Panc1 (cell line): ENCODE results near the gene SCAMP1. TPM values are rescaled to one million over a fixed set of nuclear protein-coding genes. Genes with fewer than 3 reads are reported as not detected.

Source experiments
- ATAC-seq: fragments of 200-7000 bp; cut with Tn5 transposase; 2 replicates; pipeline ENCODE4 v1.9.1; 2020; ENCODE audit warnings: mild to moderate bottlenecking, moderate library complexity
- BruUV-seq: library from RNA; stranded (reverse); fragments of 400-500 nt; replicated peaks from 2 replicates; lab custom pipeline; 2021; lab: Mats Ljungman, UMichigan
- CTCF ChIA-PET: fragments of 300-600 bp; sonication (Branson Sonifier 250); formaldehyde crosslinking; loops from one replicate; lab custom pipeline; 2022; ENCODE audit warnings: antibody characterized with exemption; lab: Charles Lee
- POLR2A ChIA-PET: fragments of 300-600 bp; sonication (Branson Sonifier 250); formaldehyde crosslinking; loops from one replicate; lab custom pipeline; 2022; ENCODE audit warnings: antibody characterized with exemption; lab: Charles Lee
- DNase-seq: peaks from one replicate; pipeline ENCODE4 v3.0.0-alpha.2; 2010; ENCODE audit warnings: low read depth, low spot score
- H3K27ac ChIP-seq: 2 replicates; pipeline ENCODE4 v1.5.1; 2011; ENCODE audit warnings: mild to moderate bottlenecking, low read length, inconsistent platforms
- H3K27me3 ChIP-seq: fragments of 200-500 bp; sonication (Bioruptor generic); 2 replicates; pipeline ENCODE4 v1.6.0; 2014; ENCODE audit warnings: low read length, inconsistent platforms; ENCODE audit not compliant: control insufficient read depth, insufficient read depth
- H3K36me3 ChIP-seq: fragments of 200-500 bp; sonication (Bioruptor generic); 2 replicates; pipeline ENCODE4 v1.5.1; 2014; ENCODE audit warnings: inconsistent platforms, mild to moderate bottlenecking, low read length, moderate library complexity; ENCODE audit not compliant: control insufficient read depth, insufficient read depth
- H3K4me1 ChIP-seq: 2 replicates; pipeline ENCODE4 v1.5.1; 2011; ENCODE audit warnings: inconsistent platforms, mild to moderate bottlenecking, low read length, moderate library complexity; ENCODE audit not compliant: control insufficient read depth, insufficient read depth
- H3K4me3 ChIP-seq, 2 experiments: 2 replicates each; pipeline ENCODE4 v1.5.1; 2011 to 2012; ENCODE audit warnings: low read depth in 2 of 2, low read length in 2 of 2, mild to moderate bottlenecking in 2 of 2, inconsistent platforms in 1 of 2, moderate library complexity in 1 of 2
- H3K9me3 ChIP-seq: fragments of 200-500 bp; sonication (Bioruptor generic); 2 replicates; pipeline ENCODE4 v1.5.1; 2014; ENCODE audit warnings: low read depth, mild to moderate bottlenecking, inconsistent platforms, low read length, moderate library complexity; ENCODE audit not compliant: control insufficient read depth, insufficient read depth
- POLR2AphosphoS5 ChIP-seq: IDR thresholded peaks from 2 replicates; pipeline ENCODE4 v1.6.1; 2012; ENCODE audit warnings: mild to moderate bottlenecking, low read depth, low read length, moderate library complexity
- SIN3A ChIP-seq: IDR thresholded peaks from 2 replicates; pipeline ENCODE4 v1.6.1; 2012; ENCODE audit warnings: low read depth, mild to moderate bottlenecking, low read length, moderate library complexity, borderline replicate concordance; ENCODE audit not compliant: insufficient read depth
- TCF7L2 ChIP-seq: IDR thresholded peaks from 2 replicates; pipeline ENCODE4 v1.6.1; 2011; ENCODE audit warnings: mild to moderate bottlenecking, low read depth, low read length, inconsistent platforms
- in situ Hi-C: cut with HindIII; loops from 2 replicates; pipeline ENCODE4 v1.10.0; 2016; ENCODE audit warnings: low sequenced_read_pairs, low pct_unique_long_range_greater_than_20kb
- intact Hi-C: fragments of 100-400 bp; cut with micrococcal nuclease; formaldehyde crosslinking; loops from one replicate; pipeline ENCODE4 v1.10.0; 2022; ENCODE audit not compliant: unreplicated experiment
- total RNA-seq: library from RNA; stranded (reverse); gene quantifications from one replicate; pipeline ENCODE4 v1.2.1, GENCODE V29; 2021; ENCODE audit not compliant: unreplicated experiment
- TF ChIP-seq, protein P1 (sequence below), 2 experiments: IDR thresholded peaks; 2 replicates each; pipeline ENCODE4 v1.6.1; 2011 to 2012; ENCODE audit warnings: low read depth in 2 of 2, control low read depth in 1 of 2, low read length in 1 of 2, mild to moderate bottlenecking in 1 of 2, moderate library complexity in 1 of 2; ENCODE audit not compliant: insufficient read depth in 1 of 2
- TF ChIP-seq, protein P2 (sequence below): fragments of 450-650 bp; IDR thresholded peaks from 2 replicates; pipeline ENCODE4 v1.5.1; 2017; ENCODE audit warnings: mild to moderate bottlenecking

The SCAMP1 gene
- total RNA-seq, 1 experiment from 2014 or later, result 51.3 TPM

DNA sequence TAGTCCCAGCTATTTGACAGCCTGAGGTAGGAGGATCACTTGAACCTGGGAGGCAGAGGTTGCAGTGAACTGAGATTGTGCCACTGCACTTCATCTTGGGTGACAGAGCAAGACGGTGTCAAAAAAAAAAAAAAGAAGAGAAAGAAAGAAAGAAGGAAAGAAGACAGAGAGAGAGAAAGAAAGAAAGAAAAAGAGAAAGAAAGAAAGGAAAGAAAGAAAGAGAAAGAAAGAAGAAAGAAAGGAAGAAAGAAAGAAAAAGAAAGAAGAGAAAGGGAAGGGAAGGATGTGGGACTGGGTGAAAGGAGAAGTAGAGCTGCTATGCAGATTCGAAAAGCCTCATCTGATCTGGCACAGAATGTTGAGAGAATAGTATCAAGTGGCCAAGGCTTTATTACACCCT is 23.7 kb upstream of the SCAMP1 start:
- Histone ChIP-seq H3K4me3 (no peak overlapping the region), H3K9me3 (peaks cover 2% of the 10 kb centered on the region; the same call in 1 of the 2 replicates), H3K27me3 (no peaks in the 10 kb centered on the region), H3K27ac (no peak overlapping the region), H3K36me3 (no peaks in the 10 kb centered on the region), H3K4me1 (no peaks in the 10 kb centered on the region)
- ChIA-PET CTCF (no interaction called here), POLR2A (no interaction called here)
- in situ Hi-C loops, result no loop called here
- intact Hi-C loops, result no loop called here
- no peak for DNase-seq
- BruUV-seq, result no TSS peak
- TF ChIP-seq POLR2AphosphoS5 (no peak), SIN3A (no peak), TCF7L2 (no peak)
- TF ChIP-seq, protein P1, sequence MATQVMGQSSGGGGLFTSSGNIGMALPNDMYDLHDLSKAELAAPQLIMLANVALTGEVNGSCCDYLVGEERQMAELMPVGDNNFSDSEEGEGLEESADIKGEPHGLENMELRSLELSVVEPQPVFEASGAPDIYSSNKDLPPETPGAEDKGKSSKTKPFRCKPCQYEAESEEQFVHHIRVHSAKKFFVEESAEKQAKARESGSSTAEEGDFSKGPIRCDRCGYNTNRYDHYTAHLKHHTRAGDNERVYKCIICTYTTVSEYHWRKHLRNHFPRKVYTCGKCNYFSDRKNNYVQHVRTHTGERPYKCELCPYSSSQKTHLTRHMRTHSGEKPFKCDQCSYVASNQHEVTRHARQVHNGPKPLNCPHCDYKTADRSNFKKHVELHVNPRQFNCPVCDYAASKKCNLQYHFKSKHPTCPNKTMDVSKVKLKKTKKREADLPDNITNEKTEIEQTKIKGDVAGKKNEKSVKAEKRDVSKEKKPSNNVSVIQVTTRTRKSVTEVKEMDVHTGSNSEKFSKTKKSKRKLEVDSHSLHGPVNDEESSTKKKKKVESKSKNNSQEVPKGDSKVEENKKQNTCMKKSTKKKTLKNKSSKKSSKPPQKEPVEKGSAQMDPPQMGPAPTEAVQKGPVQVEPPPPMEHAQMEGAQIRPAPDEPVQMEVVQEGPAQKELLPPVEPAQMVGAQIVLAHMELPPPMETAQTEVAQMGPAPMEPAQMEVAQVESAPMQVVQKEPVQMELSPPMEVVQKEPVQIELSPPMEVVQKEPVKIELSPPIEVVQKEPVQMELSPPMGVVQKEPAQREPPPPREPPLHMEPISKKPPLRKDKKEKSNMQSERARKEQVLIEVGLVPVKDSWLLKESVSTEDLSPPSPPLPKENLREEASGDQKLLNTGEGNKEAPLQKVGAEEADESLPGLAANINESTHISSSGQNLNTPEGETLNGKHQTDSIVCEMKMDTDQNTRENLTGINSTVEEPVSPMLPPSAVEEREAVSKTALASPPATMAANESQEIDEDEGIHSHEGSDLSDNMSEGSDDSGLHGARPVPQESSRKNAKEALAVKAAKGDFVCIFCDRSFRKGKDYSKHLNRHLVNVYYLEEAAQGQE (IDR thresholded peaks at IDR 0.05; ENCODE audit: insufficient read depth in 1 of 2, low read depth in 2 of 2, low read length in 1 of 2), result no peak
- TF ChIP-seq, protein P2, sequence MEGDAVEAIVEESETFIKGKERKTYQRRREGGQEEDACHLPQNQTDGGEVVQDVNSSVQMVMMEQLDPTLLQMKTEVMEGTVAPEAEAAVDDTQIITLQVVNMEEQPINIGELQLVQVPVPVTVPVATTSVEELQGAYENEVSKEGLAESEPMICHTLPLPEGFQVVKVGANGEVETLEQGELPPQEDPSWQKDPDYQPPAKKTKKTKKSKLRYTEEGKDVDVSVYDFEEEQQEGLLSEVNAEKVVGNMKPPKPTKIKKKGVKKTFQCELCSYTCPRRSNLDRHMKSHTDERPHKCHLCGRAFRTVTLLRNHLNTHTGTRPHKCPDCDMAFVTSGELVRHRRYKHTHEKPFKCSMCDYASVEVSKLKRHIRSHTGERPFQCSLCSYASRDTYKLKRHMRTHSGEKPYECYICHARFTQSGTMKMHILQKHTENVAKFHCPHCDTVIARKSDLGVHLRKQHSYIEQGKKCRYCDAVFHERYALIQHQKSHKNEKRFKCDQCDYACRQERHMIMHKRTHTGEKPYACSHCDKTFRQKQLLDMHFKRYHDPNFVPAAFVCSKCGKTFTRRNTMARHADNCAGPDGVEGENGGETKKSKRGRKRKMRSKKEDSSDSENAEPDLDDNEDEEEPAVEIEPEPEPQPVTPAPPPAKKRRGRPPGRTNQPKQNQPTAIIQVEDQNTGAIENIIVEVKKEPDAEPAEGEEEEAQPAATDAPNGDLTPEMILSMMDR, result no peak
- no peak for ATAC-seq

DNA sequence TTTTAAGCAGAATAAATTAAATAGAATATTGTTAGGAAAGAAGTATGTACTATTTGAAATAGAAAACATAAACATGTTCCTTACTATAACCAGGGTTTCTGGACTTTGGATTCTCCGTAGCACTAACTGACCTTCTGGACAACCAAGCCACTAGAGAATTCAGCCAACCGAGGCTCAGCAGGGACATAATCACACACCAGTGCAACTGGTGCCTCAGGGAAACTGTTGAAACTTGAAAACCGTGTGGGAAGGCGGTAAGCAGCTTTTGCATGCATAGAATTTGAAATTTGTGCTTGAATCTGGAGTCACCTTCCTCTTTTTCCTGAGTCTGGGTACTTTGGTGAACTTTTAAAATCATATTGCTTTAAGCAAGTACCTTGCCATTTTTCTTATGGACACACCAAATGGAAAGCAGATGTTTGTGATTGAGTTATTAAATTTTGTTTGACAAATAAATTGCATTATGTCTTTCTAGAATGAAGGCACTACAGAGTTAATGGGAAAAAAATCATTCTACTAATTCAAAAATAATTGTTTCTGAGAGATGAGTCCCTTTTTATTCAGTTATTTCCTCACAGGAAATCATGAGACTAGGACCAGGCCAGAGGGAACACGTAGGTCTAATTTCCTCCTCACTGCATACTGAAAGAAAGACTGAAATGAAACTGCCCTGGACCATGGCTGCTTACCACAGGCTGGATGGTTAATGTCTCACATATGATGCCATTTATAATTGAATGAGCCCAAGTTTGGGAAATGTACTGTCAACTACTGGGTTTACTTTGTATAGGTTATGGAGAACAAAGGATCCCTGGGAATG is 20.6 kb upstream of the SCAMP1 start:
- Histone ChIP-seq H3K4me3 (no peak overlapping the region), H3K4me1 (no peaks in the 10 kb centered on the region), H3K27me3 (no peaks in the 10 kb centered on the region), H3K9me3 (peaks cover 2% of the 10 kb centered on the region; the same call in 1 of the 2 replicates), H3K27ac (no peak overlapping the region), H3K36me3 (no peaks in the 10 kb centered on the region)
- no peak for ATAC-seq
- TF ChIP-seq TCF7L2, result no peak
- no peak for TF ChIP-seq SIN3A
- TF ChIP-seq POLR2AphosphoS5, result no peak
- TF ChIP-seq, protein P1 (IDR thresholded peaks at IDR 0.05; ENCODE audit: insufficient read depth in 1 of 2, low read depth in 2 of 2, low read length in 1 of 2), result no peak
- TF ChIP-seq, protein P2, result no peak
- in situ Hi-C loops, result no loop called here
- no TSS peak for BruUV-seq
- CTCF ChIA-PET, result no interaction called here
- intact Hi-C loops, result no loop called here
- no peak for DNase-seq
- POLR2A ChIA-PET, result no interaction called here
